ENCODE data around the gene SLC22A23.

- no peak for TF ChIP-seq ATF3 (IDR thresholded peaks at IDR 0.05)
- TF ChIP-seq, protein P1, sequence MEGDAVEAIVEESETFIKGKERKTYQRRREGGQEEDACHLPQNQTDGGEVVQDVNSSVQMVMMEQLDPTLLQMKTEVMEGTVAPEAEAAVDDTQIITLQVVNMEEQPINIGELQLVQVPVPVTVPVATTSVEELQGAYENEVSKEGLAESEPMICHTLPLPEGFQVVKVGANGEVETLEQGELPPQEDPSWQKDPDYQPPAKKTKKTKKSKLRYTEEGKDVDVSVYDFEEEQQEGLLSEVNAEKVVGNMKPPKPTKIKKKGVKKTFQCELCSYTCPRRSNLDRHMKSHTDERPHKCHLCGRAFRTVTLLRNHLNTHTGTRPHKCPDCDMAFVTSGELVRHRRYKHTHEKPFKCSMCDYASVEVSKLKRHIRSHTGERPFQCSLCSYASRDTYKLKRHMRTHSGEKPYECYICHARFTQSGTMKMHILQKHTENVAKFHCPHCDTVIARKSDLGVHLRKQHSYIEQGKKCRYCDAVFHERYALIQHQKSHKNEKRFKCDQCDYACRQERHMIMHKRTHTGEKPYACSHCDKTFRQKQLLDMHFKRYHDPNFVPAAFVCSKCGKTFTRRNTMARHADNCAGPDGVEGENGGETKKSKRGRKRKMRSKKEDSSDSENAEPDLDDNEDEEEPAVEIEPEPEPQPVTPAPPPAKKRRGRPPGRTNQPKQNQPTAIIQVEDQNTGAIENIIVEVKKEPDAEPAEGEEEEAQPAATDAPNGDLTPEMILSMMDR (IDR thresholded peaks at IDR 0.05; ENCODE audit: low read depth, low read length, missing input control) = no peak
- TF ChIP-seq TAF1 (conservative IDR thresholded peaks at IDR 0.05) = no peak
These were observed 11.7 kb upstream of the SLC22A23 start for GRCh38 chr6:3468585-3468984.
